H9 (cell line): ENCODE measurements around the gene TMEM167B. TPM values are rescaled to one million over a fixed set of nuclear protein-coding genes. Genes with fewer than 3 reads are reported as not detected.

Experiments used
- DNase-seq: peaks from one replicate; pipeline ENCODE4 v3.0.0-alpha.2; 2017
- H2AFZ ChIP-seq: one replicate; pipeline ENCODE4 v1.6.1; 2013; ENCODE audit warnings: mild to moderate bottlenecking, low read length, control low read depth, moderate library complexity
- H2AK5ac ChIP-seq: 2 replicates; pipeline ENCODE4 v1.6.1; 2013; ENCODE audit warnings: low read length, control low read depth, mixed read lengths; ENCODE audit not compliant: insufficient read length
- H2BK120ac ChIP-seq: one replicate; pipeline ENCODE4 v1.6.1; 2013; ENCODE audit warnings: low read depth, mild to moderate bottlenecking, low read length, control low read depth, inconsistent platforms; ENCODE audit not compliant: poor library complexity, severe bottlenecking
- H2BK12ac ChIP-seq: 2 replicates; pipeline ENCODE4 v1.6.1; 2013; ENCODE audit warnings: low read length, control low read depth, mixed read lengths, low read depth; ENCODE audit not compliant: insufficient read length
- H2BK15ac ChIP-seq: 2 replicates; pipeline ENCODE4 v1.6.1; 2013; ENCODE audit warnings: low read depth, low read length, control low read depth
- H2BK20ac ChIP-seq: one replicate; pipeline ENCODE4 v1.6.1; 2013; ENCODE audit warnings: low read depth, mild to moderate bottlenecking, low read length, control low read depth, inconsistent platforms; ENCODE audit not compliant: poor library complexity, severe bottlenecking
- H2BK5ac ChIP-seq: 2 replicates; pipeline ENCODE4 v1.6.1; 2013; ENCODE audit warnings: low read length, control low read depth, mixed read lengths; ENCODE audit not compliant: insufficient read length
- H3K14ac ChIP-seq: 2 replicates; pipeline ENCODE4 v1.6.1; 2013; ENCODE audit warnings: low read length, control low read depth; ENCODE audit not compliant: insufficient read depth
- H3K18ac ChIP-seq: 2 replicates; pipeline ENCODE4 v1.6.1; 2013; ENCODE audit warnings: low read depth, mild to moderate bottlenecking, mixed read lengths, low read length, control low read depth; ENCODE audit not compliant: insufficient read length
- H3K23ac ChIP-seq: 2 replicates; pipeline ENCODE4 v1.6.1; 2013; ENCODE audit warnings: low read length, control low read depth, mixed read lengths, low read depth; ENCODE audit not compliant: insufficient read length
- H3K23me2 ChIP-seq: 2 replicates; pipeline ENCODE4 v1.6.1; 2013; ENCODE audit warnings: low read depth, mild to moderate bottlenecking, mixed read lengths, low read length, control low read depth; ENCODE audit not compliant: insufficient read length, poor library complexity, severe bottlenecking
- H3K27ac ChIP-seq: 2 replicates; pipeline ENCODE4 v1.5.1; 2013; ENCODE audit warnings: low read length, control low read depth, mixed read lengths, low read depth; ENCODE audit not compliant: insufficient read length
- H3K27me3 ChIP-seq: 2 replicates; pipeline ENCODE4 v1.6.1; 2013; ENCODE audit warnings: low read length, control low read depth, inconsistent platforms; ENCODE audit not compliant: insufficient read depth
- H3K4ac ChIP-seq: 2 replicates; pipeline ENCODE4 v1.6.1; 2013; ENCODE audit warnings: low read depth, mild to moderate bottlenecking, control low read depth, inconsistent platforms, low read length, moderate library complexity
- H3K4me1 ChIP-seq: 2 replicates; pipeline ENCODE4 v1.6.1; 2013; ENCODE audit warnings: low read length, control low read depth, inconsistent platforms; ENCODE audit not compliant: insufficient read depth
- H3K4me2 ChIP-seq: 2 replicates; pipeline ENCODE4 v1.6.1; 2013; ENCODE audit warnings: low read length, control low read depth, mixed read lengths; ENCODE audit not compliant: insufficient read length, insufficient read depth
- H3K56ac ChIP-seq: 2 replicates; pipeline ENCODE4 v1.6.1; 2013; ENCODE audit warnings: low read depth, mild to moderate bottlenecking, mixed read lengths, low read length, control low read depth; ENCODE audit not compliant: insufficient read length
- H3K79me1 ChIP-seq: 2 replicates; pipeline ENCODE4 v1.6.1; 2013; ENCODE audit warnings: low read depth, mild to moderate bottlenecking, moderate library complexity, low read length, control low read depth, inconsistent platforms; ENCODE audit not compliant: insufficient read depth, poor library complexity, severe bottlenecking
- H3K79me2 ChIP-seq: 2 replicates; pipeline ENCODE4 v1.6.1; 2013; ENCODE audit warnings: low read length, control low read depth, inconsistent platforms; ENCODE audit not compliant: insufficient read depth
- H3K9ac ChIP-seq: 2 replicates; pipeline ENCODE4 v1.6.1; 2013; ENCODE audit warnings: low read length, control low read depth, mixed read lengths; ENCODE audit not compliant: insufficient read length; ENCODE audit errors: extremely low read depth
- H3K9me3 ChIP-seq: one replicate; pipeline ENCODE4 v1.6.1; 2013; ENCODE audit warnings: low read depth, low read length, inconsistent platforms; ENCODE audit not compliant: control insufficient read depth
- H3T11ph ChIP-seq: one replicate; pipeline ENCODE4 v1.6.1; 2013; ENCODE audit warnings: mild to moderate bottlenecking, low read length, control low read depth, inconsistent platforms
- H4K20me1 ChIP-seq: one replicate; pipeline ENCODE4 v1.6.1; 2013; ENCODE audit not compliant: control insufficient read depth, insufficient read length, insufficient read depth
- H4K5ac ChIP-seq: 2 replicates; pipeline ENCODE4 v1.6.1; 2013; ENCODE audit warnings: low read depth, mild to moderate bottlenecking, mixed read lengths, low read length, control low read depth; ENCODE audit not compliant: insufficient read length
- H4K8ac ChIP-seq: replicated peaks from 2 replicates; pipeline ENCODE4 v1.6.1; 2013; ENCODE audit warnings: low read length, control low read depth, mixed read lengths, low read depth; ENCODE audit not compliant: insufficient read length
- H4K91ac ChIP-seq: 2 replicates; pipeline ENCODE4 v1.6.1; 2013; ENCODE audit warnings: low read depth, mild to moderate bottlenecking, moderate library complexity, mixed read lengths, low read length, control low read depth; ENCODE audit not compliant: insufficient read length
- H3K27ac Mint-ChIP-seq, 3 experiments: 2 replicates in 2 of 3; 3 replicates in 1 of 3; pipeline ENCODE4 v1.8.0; 2020 to 2021; ENCODE audit warnings: mixed read lengths in 3 of 3, mild to moderate bottlenecking in 1 of 3, moderate library complexity in 1 of 3
- H3K27me3 Mint-ChIP-seq: 2 replicates; pipeline ENCODE4 v1.8.0; 2021; ENCODE audit warnings: low read depth, mild to moderate bottlenecking, moderate library complexity, mixed read lengths
- H3K36me3 Mint-ChIP-seq, 3 experiments: 2 replicates in 2 of 3; 3 replicates in 1 of 3; pipeline ENCODE4 v1.8.0; 2020 to 2021; ENCODE audit warnings: low read depth in 3 of 3, mixed read lengths in 3 of 3; ENCODE audit not compliant: insufficient read depth in 1 of 3
- H3K4me1 Mint-ChIP-seq, 2 experiments: 2 replicates each; pipeline ENCODE4 v1.8.0; 2020; ENCODE audit warnings: mixed read lengths in 2 of 2
- H3K4me3 Mint-ChIP-seq, 2 experiments: 2 replicates in 1 of 2; 3 replicates in 1 of 2; pipeline ENCODE4 v1.8.0; 2020 to 2021; ENCODE audit warnings: mild to moderate bottlenecking in 2 of 2, mixed read lengths in 2 of 2, moderate library complexity in 1 of 2
- H3K9me3 Mint-ChIP-seq, 2 experiments: 2 replicates in 1 of 2; 3 replicates in 1 of 2; pipeline ENCODE4 v1.8.0; 2020; ENCODE audit warnings: mild to moderate bottlenecking in 2 of 2, mixed read lengths in 2 of 2, moderate library complexity in 1 of 2
- WGBS: extraction: QIAGEN DNeasy Blood & Tissue Kit; methylation state at CpG from one replicate; pipeline ENCODE4 v1.1.7; 2013; ENCODE audit warnings: missing lambda C conversion rate, low lambda C conversion rate, mixed read lengths; ENCODE audit not compliant: insufficient read length; ENCODE audit errors: extremely low coverage; 5-methylcytosine and 5-hydroxymethylcytosine counted together
- total RNA-seq: library from RNA; stranded (reverse); gene quantifications from 2 replicates; pipeline ENCODE4 v1.2.1, GENCODE V29; 2021
- TF ChIP-seq, protein P1 (sequence below): fragments of 200-600 bp; sonication (generic); conservative IDR thresholded peaks from 3 replicates; pipeline ENCODE4 v1.8.0; 2021; ENCODE audit warnings: antibody characterized with exemption, mild to moderate bottlenecking

Gene TMEM167B
- total RNA-seq, 1 experiment from 2014 or later = 13.9 TPM

DNA sequence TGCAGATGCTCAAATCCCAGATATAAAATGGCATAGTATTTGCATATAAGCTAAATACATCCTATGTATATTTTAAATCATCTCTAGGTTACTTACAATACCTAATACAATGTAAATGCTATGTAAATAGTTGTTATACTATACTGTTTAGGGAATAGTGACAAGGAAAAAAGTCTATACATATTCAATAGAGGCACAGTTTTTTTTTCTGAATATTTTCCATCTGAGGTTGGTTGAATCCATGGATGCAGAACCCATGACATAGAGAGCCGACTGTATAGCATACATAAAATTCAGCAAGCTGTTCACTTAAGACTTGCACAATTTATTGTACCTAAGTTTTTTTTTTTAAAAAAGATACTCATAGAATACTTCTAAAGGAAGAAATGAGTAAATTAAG, 21.3 kb upstream of the TMEM167B start:
- H3K9me3 ChIP-seq = no peaks in the 10 kb centered on the region
- H3K9ac ChIP-seq = no peak overlapping the region
- TF ChIP-seq, protein P1, sequence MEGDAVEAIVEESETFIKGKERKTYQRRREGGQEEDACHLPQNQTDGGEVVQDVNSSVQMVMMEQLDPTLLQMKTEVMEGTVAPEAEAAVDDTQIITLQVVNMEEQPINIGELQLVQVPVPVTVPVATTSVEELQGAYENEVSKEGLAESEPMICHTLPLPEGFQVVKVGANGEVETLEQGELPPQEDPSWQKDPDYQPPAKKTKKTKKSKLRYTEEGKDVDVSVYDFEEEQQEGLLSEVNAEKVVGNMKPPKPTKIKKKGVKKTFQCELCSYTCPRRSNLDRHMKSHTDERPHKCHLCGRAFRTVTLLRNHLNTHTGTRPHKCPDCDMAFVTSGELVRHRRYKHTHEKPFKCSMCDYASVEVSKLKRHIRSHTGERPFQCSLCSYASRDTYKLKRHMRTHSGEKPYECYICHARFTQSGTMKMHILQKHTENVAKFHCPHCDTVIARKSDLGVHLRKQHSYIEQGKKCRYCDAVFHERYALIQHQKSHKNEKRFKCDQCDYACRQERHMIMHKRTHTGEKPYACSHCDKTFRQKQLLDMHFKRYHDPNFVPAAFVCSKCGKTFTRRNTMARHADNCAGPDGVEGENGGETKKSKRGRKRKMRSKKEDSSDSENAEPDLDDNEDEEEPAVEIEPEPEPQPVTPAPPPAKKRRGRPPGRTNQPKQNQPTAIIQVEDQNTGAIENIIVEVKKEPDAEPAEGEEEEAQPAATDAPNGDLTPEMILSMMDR = no peak
- no peak overlapping the region for H4K91ac ChIP-seq
- DNase-seq = no peak
- no peaks in the 10 kb centered on the region; the same call in 1 of the 2 replicates for H3K79me2 ChIP-seq
- H4K5ac ChIP-seq = no peak overlapping the region
- no peak overlapping the region for H3K56ac ChIP-seq
- no peaks in the 10 kb centered on the region for H3K27me3 ChIP-seq
- no peak overlapping the region for H3K18ac ChIP-seq
- peaks cover 30 to 67% (median 50%) of the 10 kb centered on the region in 3 experiments for H3K36me3 Mint-ChIP-seq
- H3K23me2 ChIP-seq = no peaks in the 10 kb centered on the region
- no peaks in the 10 kb centered on the region for H3K4me1 ChIP-seq
- no peak overlapping the region for H2BK12ac ChIP-seq
- no peak overlapping the region for H2BK20ac ChIP-seq
- no peak overlapping the region for H2AFZ ChIP-seq
- no peak overlapping the region for H3K23ac ChIP-seq
- H3K14ac ChIP-seq = no peak overlapping the region
- H3K4ac ChIP-seq = no peak overlapping the region
- H3K79me1 ChIP-seq = no peaks in the 10 kb centered on the region
- no peak overlapping the region for H3K4me2 ChIP-seq
- no peak overlapping the region; a peak in 1 of 7 replicates for H3K27ac Mint-ChIP-seq
- no peaks in the 10 kb centered on the region for H4K20me1 ChIP-seq
- no peaks in the 10 kb centered on the region; the same call in 1 of the 2 replicates for H3K27me3 Mint-ChIP-seq
- H2BK15ac ChIP-seq = no peak overlapping the region
- no peak overlapping the region for H2BK120ac ChIP-seq
- no peak overlapping the region for H3T11ph ChIP-seq
- WGBS = no CpG with 5 or more reads among the region's 1 CpG
- peaks cover 0 to 1% of the 10 kb centered on the region in 2 experiments; a peak in 2 of 4 replicates for H3K4me1 Mint-ChIP-seq
- peaks cover 0 to 1% of the 10 kb centered on the region in 2 experiments; a peak in 1 of 5 replicates for H3K9me3 Mint-ChIP-seq
- no peak overlapping the region for H2AK5ac ChIP-seq
- no peak overlapping the region for H3K4me3 Mint-ChIP-seq
- H3K27ac ChIP-seq = no peak overlapping the region
- no peak overlapping the region for H2BK5ac ChIP-seq
- H4K8ac ChIP-seq = no peak overlapping the region
